ENCODE data around the gene PLSCR5.

DNA sequence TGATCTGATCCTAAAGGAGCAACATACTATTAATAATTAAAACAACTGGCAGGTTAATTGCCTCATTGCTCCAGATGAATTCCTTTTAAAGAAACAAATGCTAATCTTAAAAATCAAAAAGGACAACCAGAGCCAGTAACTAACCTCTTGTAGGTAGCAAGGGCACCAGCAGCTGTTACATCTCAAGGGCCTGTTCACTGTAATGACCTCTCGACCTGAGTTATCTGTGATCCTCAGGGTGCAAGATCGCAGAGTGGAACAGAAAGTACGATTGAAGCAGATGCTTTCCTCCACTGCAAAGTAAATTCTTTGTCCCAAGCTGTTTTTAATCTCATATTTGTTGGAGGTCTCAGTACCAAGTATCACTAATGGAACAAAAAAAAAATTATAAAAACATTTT is 11.4 kb downstream of the PLSCR5 start:
- TF ChIP-seq, protein P1, sequence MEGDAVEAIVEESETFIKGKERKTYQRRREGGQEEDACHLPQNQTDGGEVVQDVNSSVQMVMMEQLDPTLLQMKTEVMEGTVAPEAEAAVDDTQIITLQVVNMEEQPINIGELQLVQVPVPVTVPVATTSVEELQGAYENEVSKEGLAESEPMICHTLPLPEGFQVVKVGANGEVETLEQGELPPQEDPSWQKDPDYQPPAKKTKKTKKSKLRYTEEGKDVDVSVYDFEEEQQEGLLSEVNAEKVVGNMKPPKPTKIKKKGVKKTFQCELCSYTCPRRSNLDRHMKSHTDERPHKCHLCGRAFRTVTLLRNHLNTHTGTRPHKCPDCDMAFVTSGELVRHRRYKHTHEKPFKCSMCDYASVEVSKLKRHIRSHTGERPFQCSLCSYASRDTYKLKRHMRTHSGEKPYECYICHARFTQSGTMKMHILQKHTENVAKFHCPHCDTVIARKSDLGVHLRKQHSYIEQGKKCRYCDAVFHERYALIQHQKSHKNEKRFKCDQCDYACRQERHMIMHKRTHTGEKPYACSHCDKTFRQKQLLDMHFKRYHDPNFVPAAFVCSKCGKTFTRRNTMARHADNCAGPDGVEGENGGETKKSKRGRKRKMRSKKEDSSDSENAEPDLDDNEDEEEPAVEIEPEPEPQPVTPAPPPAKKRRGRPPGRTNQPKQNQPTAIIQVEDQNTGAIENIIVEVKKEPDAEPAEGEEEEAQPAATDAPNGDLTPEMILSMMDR (conservative IDR thresholded peaks at IDR 0.05 in 1 of 2, IDR thresholded peaks at IDR 0.05 in 1 of 2; ENCODE audit: low read depth in 1 of 2, low read length in 2 of 2): no peak
- no peak for TF ChIP-seq EZH2 (IDR thresholded peaks at IDR 0.05; ENCODE audit: low read length, missing control alignments)

All from fibroblast of lung (primary cell).